OCI-LY7 (cell line): ENCODE measurements around the gene CDH12.

ENCODE experiments used
- EZH2phosphoT487 ChIP-seq: fragments of 200-600 bp; sonication (generic); IDR thresholded peaks from 2 replicates; pipeline ENCODE4 v1.6.1; 2018; ENCODE audit warnings: low read depth, borderline replicate concordance, mild to moderate bottlenecking, mixed run types, antibody characterized with exemption, low read length, moderate library complexity, mixed read lengths
- TF ChIP-seq, protein P1 (sequence below): fragments of 200-600 bp; sonication (generic); conservative IDR thresholded peaks from 2 replicates; pipeline ENCODE4 v1.5.1; 2014; ENCODE audit warnings: mild to moderate bottlenecking, antibody characterized with exemption, low read length, moderate library complexity, mixed read lengths

DNA sequence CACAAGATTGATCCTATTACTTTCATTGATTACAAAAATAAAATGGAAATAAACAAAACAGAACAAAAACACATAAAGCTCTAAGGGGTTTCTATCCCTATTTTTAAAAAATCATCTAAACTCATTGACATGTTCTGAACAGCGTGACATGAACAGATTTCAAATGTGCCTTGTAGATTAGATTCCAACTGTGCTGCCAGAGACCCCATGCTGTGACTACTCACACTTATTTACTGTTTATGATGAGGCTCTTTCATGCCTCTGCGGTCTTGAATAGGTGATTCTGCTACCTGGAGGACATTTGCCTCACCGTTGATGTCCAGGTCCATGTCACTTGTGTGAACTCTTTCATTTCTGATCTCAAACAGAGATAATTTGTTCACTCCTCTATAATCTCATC, 990.2 kb downstream of the CDH12 start:
- TF ChIP-seq, protein P1, sequence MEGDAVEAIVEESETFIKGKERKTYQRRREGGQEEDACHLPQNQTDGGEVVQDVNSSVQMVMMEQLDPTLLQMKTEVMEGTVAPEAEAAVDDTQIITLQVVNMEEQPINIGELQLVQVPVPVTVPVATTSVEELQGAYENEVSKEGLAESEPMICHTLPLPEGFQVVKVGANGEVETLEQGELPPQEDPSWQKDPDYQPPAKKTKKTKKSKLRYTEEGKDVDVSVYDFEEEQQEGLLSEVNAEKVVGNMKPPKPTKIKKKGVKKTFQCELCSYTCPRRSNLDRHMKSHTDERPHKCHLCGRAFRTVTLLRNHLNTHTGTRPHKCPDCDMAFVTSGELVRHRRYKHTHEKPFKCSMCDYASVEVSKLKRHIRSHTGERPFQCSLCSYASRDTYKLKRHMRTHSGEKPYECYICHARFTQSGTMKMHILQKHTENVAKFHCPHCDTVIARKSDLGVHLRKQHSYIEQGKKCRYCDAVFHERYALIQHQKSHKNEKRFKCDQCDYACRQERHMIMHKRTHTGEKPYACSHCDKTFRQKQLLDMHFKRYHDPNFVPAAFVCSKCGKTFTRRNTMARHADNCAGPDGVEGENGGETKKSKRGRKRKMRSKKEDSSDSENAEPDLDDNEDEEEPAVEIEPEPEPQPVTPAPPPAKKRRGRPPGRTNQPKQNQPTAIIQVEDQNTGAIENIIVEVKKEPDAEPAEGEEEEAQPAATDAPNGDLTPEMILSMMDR: no peak
- no peak for TF ChIP-seq EZH2phosphoT487
